DOHH2 (cell line): ENCODE data around the gene CIT.

ENCODE experiments used
- CTCF ChIP-seq: fragments of 200-600 bp; sonication (generic); IDR thresholded peaks from one replicate; pipeline ENCODE4 v1.5.1; 2014; ENCODE audit warnings: antibody characterized with exemption, mild to moderate bottlenecking, low read depth, low read length; ENCODE audit not compliant: poor library complexity, severe bottlenecking
- EZH2phosphoT487 ChIP-seq: fragments of 200-600 bp; sonication (generic); IDR thresholded peaks from 2 replicates; pipeline ENCODE4 v1.6.1; 2017; ENCODE audit warnings: borderline replicate concordance, mild to moderate bottlenecking, antibody characterized with exemption, low read length, moderate library complexity, mixed read lengths

- TF ChIP-seq CTCF = no peak
- no peak for TF ChIP-seq EZH2phosphoT487
These were observed 131.0 kb downstream of the CIT start for GRCh38 chr12:119746169-119746568.
